SH-SY5Y (cell line): Measurements from ENCODE around the gene MAPKAPK2.

Experiments used
- GATA2 ChIP-seq: IDR thresholded peaks from 2 replicates; pipeline ENCODE4 v1.6.1; 2011; ENCODE audit warnings: mild to moderate bottlenecking, low read depth, low read length
- GATA3 ChIP-seq: IDR thresholded peaks from 2 replicates; pipeline ENCODE4 v1.6.1; 2011; ENCODE audit warnings: low read depth, mild to moderate bottlenecking, low read length, moderate library complexity

- TF ChIP-seq GATA3 (no peak), GATA2 (no peak)
Measured at GRCh38 chr1:206727981-206728696, 43.4 kb downstream of the MAPKAPK2 start.
